Mucosa of descending colon (tissue), 3 donors: ENCODE measurements around the gene COX8A. TPM values are rescaled to one million over a fixed set of nuclear protein-coding genes. Genes with fewer than 3 reads are reported as not detected.
A peak's percentile ranks its signal among the peaks of the same experiment; 100 is the strongest.

ENCODE experiments used
- ATAC-seq: fragments of 200-7000 bp; cut with Tn5 transposase; one replicate; pipeline ENCODE4 v1.9.1; 2020; ENCODE audit warnings: mild to moderate bottlenecking, moderate library complexity
- DNase-seq, 3 donors: peaks; one replicate each; pipeline ENCODE4 v3.0.0-alpha.2; 2020
- H3K36me3 ChIP-seq: fragments of 200-600 bp; one replicate; pipeline ENCODE4 v1.8.0; 2021; ENCODE audit warnings: low read depth, mild to moderate bottlenecking
- H3K4me1 ChIP-seq: fragments of 200-600 bp; one replicate; pipeline ENCODE4 v1.8.0; 2021; ENCODE audit warnings: low read depth, mild to moderate bottlenecking
- H3K4me3 ChIP-seq: fragments of 200-600 bp; one replicate; pipeline ENCODE4 v1.8.0; 2021; ENCODE audit warnings: mild to moderate bottlenecking
- H3K9me3 ChIP-seq: fragments of 200-600 bp; one replicate; pipeline ENCODE4 v1.8.0; 2021; ENCODE audit warnings: mild to moderate bottlenecking
- intact Hi-C, 2 donors: fragments of 100-400 bp; cut with DNase I in 1 of 2; cut with micrococcal nuclease in 1 of 2; formaldehyde crosslinking; loops; one replicate each; pipeline versions ENCODE4 v1.11.0 to v1.11.1; 2022; cut with DNase I, micrococcal nuclease
- total RNA-seq, 3 donors: library from RNA; stranded (reverse); fragmentation: NEBNext Ultra II Directional in 2 of 3; extraction: Animal tissue kit (Norgen Biotek cat#: 25700) in 2 of 3; gene quantifications; one replicate each; pipeline versions ENCODE4 v1.2.1 to v1.2.4, GENCODE V29; 2021 to 2023
- TF ChIP-seq, protein P1 (sequence below): fragments of 200-600 bp; IDR thresholded peaks from one replicate; pipeline ENCODE4 v1.8.0; 2022; ENCODE audit warnings: antibody characterized with exemption, mild to moderate bottlenecking
- donor health status: DM: no; HTN: no; CAD: no; lungs with moderate emphysema.
- donor health status: DM: no; HTN: no; CAD: no.
- donor health status: DM: no; HTN: yes; CAD: no.

The COX8A gene
- total RNA-seq, 3 donors from 2014 or later = 412 to 707 (median 630) TPM

DNA sequence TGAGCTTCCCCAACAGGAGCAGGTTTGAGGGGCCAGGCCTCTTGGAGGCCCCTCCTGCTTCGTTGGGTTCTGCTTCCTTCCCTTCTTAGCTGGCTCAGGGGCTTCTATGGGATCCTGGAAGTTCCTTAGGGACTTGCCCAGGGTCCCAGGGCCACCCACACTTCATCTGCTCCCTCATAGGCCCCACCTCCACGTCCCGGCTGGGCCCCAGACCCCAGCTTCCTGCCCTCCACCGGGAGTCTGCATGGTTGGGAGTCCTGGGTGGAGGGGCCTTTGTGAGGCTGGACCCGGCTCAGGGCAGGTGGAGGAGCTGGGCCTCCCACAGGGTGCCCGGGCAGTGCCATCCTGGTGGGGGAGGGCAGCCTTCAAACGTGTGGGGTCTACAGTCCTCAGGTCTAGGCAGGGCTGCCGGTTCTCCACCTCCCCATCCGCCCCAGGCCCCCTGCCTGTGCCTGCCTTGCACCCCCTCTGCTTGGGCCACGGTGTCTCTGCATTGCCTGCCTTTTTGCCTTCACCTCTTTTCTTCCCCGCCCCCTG is 23.4 kb downstream of the COX8A start:
- TF ChIP-seq, protein P1, sequence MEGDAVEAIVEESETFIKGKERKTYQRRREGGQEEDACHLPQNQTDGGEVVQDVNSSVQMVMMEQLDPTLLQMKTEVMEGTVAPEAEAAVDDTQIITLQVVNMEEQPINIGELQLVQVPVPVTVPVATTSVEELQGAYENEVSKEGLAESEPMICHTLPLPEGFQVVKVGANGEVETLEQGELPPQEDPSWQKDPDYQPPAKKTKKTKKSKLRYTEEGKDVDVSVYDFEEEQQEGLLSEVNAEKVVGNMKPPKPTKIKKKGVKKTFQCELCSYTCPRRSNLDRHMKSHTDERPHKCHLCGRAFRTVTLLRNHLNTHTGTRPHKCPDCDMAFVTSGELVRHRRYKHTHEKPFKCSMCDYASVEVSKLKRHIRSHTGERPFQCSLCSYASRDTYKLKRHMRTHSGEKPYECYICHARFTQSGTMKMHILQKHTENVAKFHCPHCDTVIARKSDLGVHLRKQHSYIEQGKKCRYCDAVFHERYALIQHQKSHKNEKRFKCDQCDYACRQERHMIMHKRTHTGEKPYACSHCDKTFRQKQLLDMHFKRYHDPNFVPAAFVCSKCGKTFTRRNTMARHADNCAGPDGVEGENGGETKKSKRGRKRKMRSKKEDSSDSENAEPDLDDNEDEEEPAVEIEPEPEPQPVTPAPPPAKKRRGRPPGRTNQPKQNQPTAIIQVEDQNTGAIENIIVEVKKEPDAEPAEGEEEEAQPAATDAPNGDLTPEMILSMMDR = no peak
- no peaks in the 10 kb centered on the region for H3K9me3 ChIP-seq
- no peak overlapping the region for H3K4me3 ChIP-seq
- no peak for ATAC-seq
- intact Hi-C loops = no loop called here
- peaks cover 10% of the 10 kb centered on the region for H3K36me3 ChIP-seq
- DNase-seq = no peak
- peaks cover 15% of the 10 kb centered on the region for H3K4me1 ChIP-seq

DNA sequence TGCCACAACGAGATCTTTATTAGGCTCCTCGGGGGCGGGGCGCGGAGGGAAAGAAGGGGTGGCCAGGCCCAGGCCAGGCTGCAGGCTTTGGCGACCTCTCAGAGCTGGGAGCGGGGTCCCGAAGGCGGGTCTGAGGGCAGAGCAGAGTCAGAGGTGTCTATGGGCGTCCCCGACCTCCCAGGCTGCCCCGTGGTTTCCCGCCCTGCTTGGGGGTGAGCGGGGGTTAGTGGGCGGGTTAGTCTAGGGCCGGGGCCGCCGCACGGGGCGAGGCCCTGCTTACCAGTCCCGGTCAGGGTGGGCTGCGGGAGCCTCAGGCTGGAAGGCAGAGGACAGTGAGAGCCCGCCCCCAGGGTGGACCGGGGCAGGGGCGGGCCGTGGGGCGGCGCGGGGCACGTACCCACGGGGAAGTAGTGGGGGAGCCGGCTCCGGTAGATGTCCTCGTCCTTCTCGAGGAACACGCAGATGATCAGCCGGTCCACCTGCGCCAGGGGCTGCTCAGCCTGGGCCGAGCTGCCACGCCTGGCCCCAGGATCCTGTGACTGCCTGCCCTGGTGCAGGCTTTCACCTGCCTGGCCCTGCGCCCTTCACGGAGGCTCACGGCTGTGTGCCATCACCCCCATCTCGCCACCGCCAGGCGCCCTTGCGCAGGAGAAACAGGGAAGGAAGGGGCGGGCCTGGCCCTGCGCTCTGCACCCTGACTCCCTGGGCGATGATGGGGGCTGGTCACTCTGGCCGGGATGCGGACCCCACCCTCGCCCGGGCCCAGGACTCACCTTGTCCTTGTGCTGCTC is 24.3 kb downstream of the COX8A start:
- DNase-seq (peak in 1 of 3 donors; percentile 65), ATAC-seq (peak; percentile 6)
- Histone ChIP-seq H3K4me1 (peaks cover 15% of the 10 kb centered on the region), H3K4me3 (no peak overlapping the region), H3K36me3 (peaks cover 10% of the 10 kb centered on the region), H3K9me3 (no peaks in the 10 kb centered on the region)
- TF ChIP-seq, protein P1 = no peak
- intact Hi-C loops = no loop called here

GRCh38 chr11:63999349-64000025 is 25.1 kb downstream of the COX8A start:
- peaks cover 15% of the 10 kb centered on the region for H3K4me1 ChIP-seq
- H3K36me3 ChIP-seq = peaks cover 10% of the 10 kb centered on the region
- DNase-seq (peak; percentile 52 to 74 (median 58)), ATAC-seq (peak; percentile 59)
- H3K9me3 ChIP-seq = no peaks in the 10 kb centered on the region
- H3K4me3 ChIP-seq = no peak overlapping the region
- TF ChIP-seq, protein P1 = no peak
- intact Hi-C loops = loop anchor here (5.0 to 10.0 kb wide), 2 partner anchors 145 to 153 kb away; no protein-coding TSS in a partner anchor

GRCh38 chr11:64000026-64000739 is 25.8 kb downstream of the COX8A start:
- intact Hi-C loops = loop anchor here (5.0 to 10.0 kb wide), 2 partner anchors 145 to 152 kb away; no protein-coding TSS in a partner anchor
- Histone ChIP-seq H3K4me3 (no peak overlapping the region), H3K4me1 (peaks cover 15% of the 10 kb centered on the region), H3K9me3 (no peaks in the 10 kb centered on the region), H3K36me3 (peaks cover 10% of the 10 kb centered on the region)
- TF ChIP-seq, protein P1 = peak; percentile 61
- ATAC-seq (peak; percentile 87), DNase-seq (peak; percentile 67 to 79 (median 70))
